H1 (cell line): ENCODE data around the gene HM13. TPM values are rescaled to one million over a fixed set of nuclear protein-coding genes. Genes with fewer than 3 reads are reported as not detected.

Source experiments
- CBX5 ChIP-seq: fragments of 300-800, 300-1000 bp; sonication (generic); IDR thresholded peaks from 2 replicates; pipeline ENCODE4 v1.7.1; 2016; ENCODE audit warnings: antibody characterized with exemption, low read length, low read depth
- CHD1 ChIP-seq: IDR thresholded peaks from 2 replicates; pipeline ENCODE4 v1.6.1; 2012; ENCODE audit warnings: low read depth, low read length, improper control_type of control experiment
- CHD2 ChIP-seq: IDR thresholded peaks from 2 replicates; pipeline ENCODE4 v1.6.1; 2012; ENCODE audit warnings: low read length, improper control_type of control experiment
- EGR1 ChIP-seq: IDR thresholded peaks from 2 replicates; pipeline ENCODE4 v1.6.1; 2011; ENCODE audit warnings: low read depth, low read length, borderline replicate concordance
- EP300 ChIP-seq, 2 experiments: IDR thresholded peaks; 1 replicate in 1 of 2; 2 replicates in 1 of 2; pipeline ENCODE4 v1.6.1; 2011 to 2012; ENCODE audit warnings: low read depth in 2 of 2, low read length in 2 of 2, mild to moderate bottlenecking in 2 of 2, borderline replicate concordance in 1 of 2, inconsistent platforms in 1 of 2, moderate library complexity in 1 of 2
- FOSL1 ChIP-seq: IDR thresholded peaks from 2 replicates; pipeline ENCODE4 v1.6.1; 2011; ENCODE audit warnings: mild to moderate bottlenecking, low read depth, low read length, moderate library complexity; ENCODE audit not compliant: insufficient read depth
- HDAC6 ChIP-seq: IDR thresholded peaks from one replicate; pipeline ENCODE4 v1.7.1; 2012; ENCODE audit warnings: low read depth, mild to moderate bottlenecking, inconsistent platforms, low read length, moderate library complexity
- KDM1A ChIP-seq: fragments of 200-600, 300-600 bp; sonication (generic); IDR thresholded peaks from 2 replicates; pipeline ENCODE4 v1.7.1; 2016; ENCODE audit warnings: mild to moderate bottlenecking, low read length, borderline replicate concordance
- NANOG ChIP-seq: IDR thresholded peaks from 2 replicates; pipeline ENCODE4 v1.6.1; 2011; ENCODE audit warnings: low read length, low read depth, mild to moderate bottlenecking, inconsistent platforms; ENCODE audit not compliant: insufficient read depth, poor library complexity, severe bottlenecking
- POLR2AphosphoS5 ChIP-seq: IDR thresholded peaks from 2 replicates; pipeline ENCODE4 v1.6.1; 2011; ENCODE audit warnings: low read depth, low read length
- RAD21 ChIP-seq, 2 experiments: IDR thresholded peaks in 1 of 2; conservative IDR thresholded peaks in 1 of 2; 2 replicates each; pipeline ENCODE4 v1.6.1; 2011; ENCODE audit warnings: low read depth in 2 of 2, low read length in 2 of 2, improper control_type of control experiment in 1 of 2, inconsistent platforms in 1 of 2, mild to moderate bottlenecking in 1 of 2, moderate library complexity in 1 of 2
- RBBP5 ChIP-seq: IDR thresholded peaks from 2 replicates; pipeline ENCODE4 v1.7.1; 2012; ENCODE audit warnings: low read depth, mild to moderate bottlenecking, inconsistent platforms, low read length, moderate library complexity, borderline replicate concordance
- RNF2 ChIP-seq: fragments of 200-900, 300-1000 bp; sonication (generic); IDR thresholded peaks from 2 replicates; pipeline ENCODE4 v1.7.1; 2016; ENCODE audit warnings: borderline replicate concordance, low read depth, mild to moderate bottlenecking, antibody characterized with exemption, low read length; ENCODE audit not compliant: poor library complexity, severe bottlenecking; ENCODE audit errors: missing control alignments
- SP1 ChIP-seq: IDR thresholded peaks from 2 replicates; pipeline ENCODE4 v1.6.1; 2011; ENCODE audit warnings: low read depth, low read length
- SP2 ChIP-seq: IDR thresholded peaks from 2 replicates; pipeline ENCODE4 v1.6.1; 2012; ENCODE audit warnings: mild to moderate bottlenecking, low read length, inconsistent platforms
- SP4 ChIP-seq: IDR thresholded peaks from 2 replicates; pipeline ENCODE4 v1.6.1; 2012; ENCODE audit warnings: low read length, inconsistent platforms
- SRF ChIP-seq: IDR thresholded peaks from 2 replicates; pipeline ENCODE4 v1.6.1; 2011; ENCODE audit warnings: mild to moderate bottlenecking, low read depth, low read length, moderate library complexity
- SUZ12 ChIP-seq: fragments of 200-600 bp; sonication (generic); IDR thresholded peaks from 2 replicates; pipeline ENCODE4 v1.6.1; 2012; ENCODE audit warnings: mild to moderate bottlenecking, inconsistent platforms, low read length, moderate library complexity, mixed read lengths
- TAF1 ChIP-seq: IDR thresholded peaks from 2 replicates; pipeline ENCODE4 v1.6.1; 2011; ENCODE audit warnings: mild to moderate bottlenecking, low read depth, low read length
- TCF12 ChIP-seq: IDR thresholded peaks from 2 replicates; pipeline ENCODE4 v1.6.1; 2011; ENCODE audit warnings: low read depth, mild to moderate bottlenecking, low read length
- ZNF274 ChIP-seq: IDR thresholded peaks from 2 replicates; pipeline ENCODE4 v1.7.0; 2012; ENCODE audit warnings: low read length, borderline replicate concordance; ENCODE audit errors: extremely low read depth
- polyA plus RNA-seq, 7 experiments: library from polyadenylated mRNA; depleted of rRNA in 3 of 7; stranded (reverse) in 5 of 7; unstranded in 2 of 7; fragments of >200 nt in 5 of 7; fragments of 200-250 nt in 2 of 7; gene quantifications; 1 replicate in 5 of 7; 2 replicates in 1 of 7; 4 replicates in 1 of 7; pipeline versions ENCODE4 v1.2.1 to v1.2.3, GENCODE V29; 2011 to 2013; ENCODE audit warnings: missing spikeins in 2 of 7, mixed read lengths in 2 of 7
- total RNA-seq: library from RNA; stranded (reverse); fragmentation: NEBNext Ultra II Directional; extraction: Animal tissue kit (Norgen Biotek cat#: 25700); gene quantifications from 2 replicates; pipeline ENCODE4 v1.2.1, GENCODE V29; 2021
- TF ChIP-seq, protein P1 (sequence below): IDR thresholded peaks from 2 replicates; pipeline ENCODE4 v1.6.1; 2012; ENCODE audit warnings: low read length, inconsistent platforms

Gene HM13
- total and polyA plus RNA-seq, 2 of the 8 experiments (the other 6 are each of a cell fraction or from before 2014, with no cell fraction given) = 118 to 183 TPM

DNA sequence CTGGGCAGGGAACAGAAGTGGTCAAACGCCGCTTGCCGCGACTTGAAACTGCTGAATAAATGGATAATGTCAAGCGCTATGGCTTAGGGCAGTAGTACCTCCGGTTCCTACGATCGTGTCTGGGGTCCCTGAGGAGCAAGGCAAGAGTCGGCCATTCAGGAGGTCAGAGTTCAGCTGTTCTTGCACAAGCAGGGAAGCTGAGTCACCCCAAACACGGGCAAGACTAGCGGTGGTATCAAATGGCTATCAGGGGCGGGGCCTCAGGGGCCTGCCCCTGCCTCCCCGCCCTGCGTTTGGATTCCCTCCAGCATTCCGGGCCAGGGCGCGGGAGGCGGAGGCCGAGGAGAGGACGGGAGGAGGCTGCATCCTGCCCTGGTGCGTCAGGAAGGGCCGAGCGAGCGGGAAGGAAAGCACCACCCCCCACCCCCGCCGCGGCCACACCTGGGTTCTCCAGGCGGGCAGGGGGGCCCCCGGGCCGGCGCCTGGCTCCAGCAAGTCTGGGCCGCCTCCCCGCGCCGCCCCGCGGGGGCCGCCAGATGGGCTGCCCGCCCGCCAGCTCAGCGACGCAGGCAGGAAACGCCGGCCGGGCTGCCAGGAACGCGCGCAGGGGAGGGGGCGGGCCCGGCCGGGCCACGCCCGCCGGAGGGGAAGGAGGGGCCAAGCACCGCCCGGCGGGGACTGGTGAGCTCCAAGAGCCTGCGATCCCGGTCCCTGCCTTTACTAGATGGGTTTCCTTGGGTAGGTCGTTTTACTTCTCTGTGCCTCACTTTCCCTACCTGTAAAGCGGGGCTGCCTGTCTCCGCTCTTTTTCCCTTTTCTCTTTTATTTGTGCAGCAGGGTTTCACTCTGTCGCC, 58.7 kb downstream of the HM13 start (continued):
- no peak for TF ChIP-seq SP2
- TF ChIP-seq NANOG = peak; percentile 48
- peak; percentile 98 for TF ChIP-seq TCF12
- no peak for TF ChIP-seq CBX5
- TF ChIP-seq, protein P1, sequence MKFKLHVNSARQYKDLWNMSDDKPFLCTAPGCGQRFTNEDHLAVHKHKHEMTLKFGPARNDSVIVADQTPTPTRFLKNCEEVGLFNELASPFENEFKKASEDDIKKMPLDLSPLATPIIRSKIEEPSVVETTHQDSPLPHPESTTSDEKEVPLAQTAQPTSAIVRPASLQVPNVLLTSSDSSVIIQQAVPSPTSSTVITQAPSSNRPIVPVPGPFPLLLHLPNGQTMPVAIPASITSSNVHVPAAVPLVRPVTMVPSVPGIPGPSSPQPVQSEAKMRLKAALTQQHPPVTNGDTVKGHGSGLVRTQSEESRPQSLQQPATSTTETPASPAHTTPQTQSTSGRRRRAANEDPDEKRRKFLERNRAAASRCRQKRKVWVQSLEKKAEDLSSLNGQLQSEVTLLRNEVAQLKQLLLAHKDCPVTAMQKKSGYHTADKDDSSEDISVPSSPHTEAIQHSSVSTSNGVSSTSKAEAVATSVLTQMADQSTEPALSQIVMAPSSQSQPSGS = 0 out of 2 replicates have a peak, but pooled peaks have one; percentile 28
- TF ChIP-seq EP300 (IDR thresholded peaks at IDR 0.05; ENCODE audit: borderline replicate concordance in 1 of 2, low read depth in 2 of 2, low read length in 2 of 2) = peak; percentile 3 to 94
- TF ChIP-seq POLR2AphosphoS5 = peak; percentile 83
- TF ChIP-seq CHD1 = no peak
- TF ChIP-seq FOSL1 = no peak
- no peak for TF ChIP-seq HDAC6
- no peak; the same call in 1 of the 2 replicates for TF ChIP-seq RBBP5
- peak; percentile 94 for TF ChIP-seq KDM1A
- TF ChIP-seq CHD2 = peak; percentile 6; the same call in 1 of the 2 replicates
- no peak for TF ChIP-seq ZNF274
- peak; percentile 91 for TF ChIP-seq SP4
- no peak for TF ChIP-seq SUZ12
- peak in 1 of 2 experiments; percentile 28; a peak in 2 of 4 replicates for TF ChIP-seq RAD21 (IDR thresholded peaks at IDR 0.05 in 1 of 2, conservative IDR thresholded peaks at IDR 0.05 in 1 of 2; ENCODE audit: low read depth in 2 of 2, low read length in 2 of 2)
- no peak for TF ChIP-seq SRF
- no peak for TF ChIP-seq RNF2
- peak; percentile 68 for TF ChIP-seq SP1
- peak; percentile 91 for TF ChIP-seq TAF1
- TF ChIP-seq EGR1 = peak; percentile 90; the same call in 1 of the 2 replicates
